IPS-18a (cell line): ENCODE data around the gene SLC26A4.

Experiments used
- H3K27ac ChIP-seq: one replicate; pipeline ENCODE4 v1.5.1; 2013; ENCODE audit warnings: low read length
- H3K27me3 ChIP-seq: one replicate; pipeline ENCODE4 v1.6.1; 2013; ENCODE audit warnings: mild to moderate bottlenecking, low read length; ENCODE audit not compliant: control insufficient read depth, insufficient read depth
- H3K36me3 ChIP-seq: one replicate; pipeline ENCODE4 v1.6.1; 2013; ENCODE audit warnings: low read depth, low read length; ENCODE audit not compliant: control insufficient read depth
- H3K4me1 ChIP-seq: one replicate; pipeline ENCODE4 v1.6.1; 2013; ENCODE audit warnings: low read depth, low read length; ENCODE audit not compliant: control insufficient read depth
- H3K4me3 ChIP-seq: one replicate; pipeline ENCODE4 v1.5.1; 2013; ENCODE audit warnings: low read length
- H3K9ac ChIP-seq: one replicate; pipeline ENCODE4 v1.6.1; 2013; ENCODE audit warnings: mild to moderate bottlenecking, low read length, moderate library complexity
- H3K9me3 ChIP-seq: one replicate; pipeline ENCODE4 v1.6.1; 2013; ENCODE audit warnings: low read depth, low read length; ENCODE audit not compliant: control insufficient read depth

Gene SLC26A4

GRCh38 chr7:107726356-107727130 is 65.9 kb downstream of the SLC26A4 start:
- Histone ChIP-seq H3K9ac (no peak overlapping the region), H3K4me1 (no peaks in the 10 kb centered on the region), H3K36me3 (no peaks in the 10 kb centered on the region)

GRCh38 chr7:107728276-107728675 is 67.6 kb downstream of the SLC26A4 start:
- Histone ChIP-seq H3K36me3 (no peaks in the 10 kb centered on the region), H3K27ac (no peak overlapping the region), H3K4me1 (no peaks in the 10 kb centered on the region), H3K4me3 (no peak overlapping the region), H3K9ac (no peak overlapping the region), H3K9me3 (no peaks in the 10 kb centered on the region), H3K27me3 (no peaks in the 10 kb centered on the region)

More at GRCh38 chr7:107726356-107727130, 65.9 kb downstream of the SLC26A4 start:
- no peaks in the 10 kb centered on the region for H3K9me3 ChIP-seq
- H3K27me3 ChIP-seq, result no peaks in the 10 kb centered on the region
- no peak overlapping the region for H3K4me3 ChIP-seq
- H3K27ac ChIP-seq, result no peak overlapping the region

GRCh38 chr7:107742678-107743566 is 82.3 kb downstream of the SLC26A4 start:
- Histone ChIP-seq H3K27me3 (no peaks in the 10 kb centered on the region), H3K9me3 (no peaks in the 10 kb centered on the region), H3K9ac (peak overlapping the region; percentile 82), H3K4me1 (peaks cover 13% of the 10 kb centered on the region), H3K36me3 (no peaks in the 10 kb centered on the region), H3K27ac (peak overlapping the region; percentile 21), H3K4me3 (peak overlapping the region; percentile 81)

- peak within 1 kb of the TSS; percentile 82 for H3K9ac ChIP-seq
Observed at GRCh38 chr7:107743567-107744344, 83.1 kb downstream of the SLC26A4 start, which contains the start of gene CBLL1. CBLL1 (plus strand) TSS chr7:107744142; CDS start chr7:107744164, 22 bp downstream.

GRCh38 chr7:107744345-107744750 is 83.7 kb downstream of the SLC26A4 start:
- Histone ChIP-seq H3K36me3 (peaks cover 9% of the 10 kb centered on the region), H3K9me3 (no peaks in the 10 kb centered on the region), H3K27ac (peak overlapping the region; percentile 90), H3K4me1 (peaks cover 13% of the 10 kb centered on the region), H3K9ac (peak overlapping the region; percentile 82), H3K4me3 (peak overlapping the region; percentile 81), H3K27me3 (no peaks in the 10 kb centered on the region)

More at GRCh38 chr7:107743567-107744344, 83.1 kb downstream of the SLC26A4 start, which contains the start of gene CBLL1:
- H3K36me3 ChIP-seq, result peaks cover 3% of the 10 kb centered on the region
- no peaks in the 10 kb centered on the region for H3K27me3 ChIP-seq
- no peaks in the 10 kb centered on the region for H3K9me3 ChIP-seq
- H3K4me3 ChIP-seq, result peak within 1 kb of the TSS; percentile 81
- H3K4me1 ChIP-seq, result peaks cover 13% of the 10 kb centered on the region
- H3K27ac ChIP-seq, result peak within 1 kb of the TSS; percentile 90

GRCh38 chr7:107746006-107746405 is 85.4 kb downstream of the SLC26A4 start:
- H3K4me1 ChIP-seq, result peaks cover 13% of the 10 kb centered on the region
- H3K4me3 ChIP-seq, result no peak overlapping the region
- H3K27me3 ChIP-seq, result no peaks in the 10 kb centered on the region
- no peak overlapping the region for H3K27ac ChIP-seq
- H3K9ac ChIP-seq, result no peak overlapping the region
- no peaks in the 10 kb centered on the region for H3K9me3 ChIP-seq
- H3K36me3 ChIP-seq, result peaks cover 15% of the 10 kb centered on the region

- H3K36me3 ChIP-seq, result peaks cover 48% of the 10 kb centered on the region
- H3K9me3 ChIP-seq, result no peaks in the 10 kb centered on the region
- H3K9ac ChIP-seq, result no peak overlapping the region
- H3K27me3 ChIP-seq, result no peaks in the 10 kb centered on the region
- H3K4me3 ChIP-seq, result no peak overlapping the region
- no peaks in the 10 kb centered on the region for H3K4me1 ChIP-seq
- no peak overlapping the region for H3K27ac ChIP-seq
Observed at GRCh38 chr7:107751113-107751512, 90.5 kb downstream of the SLC26A4 start.

- Histone ChIP-seq H3K9me3 (no peaks in the 10 kb centered on the region), H3K27me3 (no peaks in the 10 kb centered on the region), H3K9ac (no peak overlapping the region), H3K36me3 (peaks cover 72% of the 10 kb centered on the region), H3K27ac (no peak overlapping the region), H3K4me3 (no peak overlapping the region), H3K4me1 (no peaks in the 10 kb centered on the region)
Observed at GRCh38 chr7:107754642-107755041, 94.0 kb downstream of the SLC26A4 start.

- Histone ChIP-seq H3K4me1 (no peaks in the 10 kb centered on the region), H3K27me3 (no peaks in the 10 kb centered on the region), H3K36me3 (peaks cover 65% of the 10 kb centered on the region), H3K9ac (no peak overlapping the region), H3K27ac (no peak overlapping the region), H3K9me3 (no peaks in the 10 kb centered on the region), H3K4me3 (no peak overlapping the region)
Observed at GRCh38 chr7:107758667-107759066, 98.0 kb downstream of the SLC26A4 start.

GRCh38 chr7:107767391-107767790 is 106.8 kb downstream of the SLC26A4 start:
- H3K27me3 ChIP-seq, result no peaks in the 10 kb centered on the region
- H3K36me3 ChIP-seq, result no peaks in the 10 kb centered on the region
- no peaks in the 10 kb centered on the region for H3K9me3 ChIP-seq
- no peak overlapping the region for H3K27ac ChIP-seq
- no peaks in the 10 kb centered on the region for H3K4me1 ChIP-seq
- H3K9ac ChIP-seq, result no peak overlapping the region
- no peak overlapping the region for H3K4me3 ChIP-seq
